GM12801 (cell line): ENCODE results near the gene FSTL3.

Source experiments
- TF ChIP-seq, protein P1 (sequence below): IDR thresholded peaks from one replicate; pipeline ENCODE4 v1.5.1; 2011; ENCODE audit warnings: control low read depth; ENCODE audit not compliant: insufficient read length; ENCODE audit errors: extremely low read depth

FSTL3 gene

DNA sequence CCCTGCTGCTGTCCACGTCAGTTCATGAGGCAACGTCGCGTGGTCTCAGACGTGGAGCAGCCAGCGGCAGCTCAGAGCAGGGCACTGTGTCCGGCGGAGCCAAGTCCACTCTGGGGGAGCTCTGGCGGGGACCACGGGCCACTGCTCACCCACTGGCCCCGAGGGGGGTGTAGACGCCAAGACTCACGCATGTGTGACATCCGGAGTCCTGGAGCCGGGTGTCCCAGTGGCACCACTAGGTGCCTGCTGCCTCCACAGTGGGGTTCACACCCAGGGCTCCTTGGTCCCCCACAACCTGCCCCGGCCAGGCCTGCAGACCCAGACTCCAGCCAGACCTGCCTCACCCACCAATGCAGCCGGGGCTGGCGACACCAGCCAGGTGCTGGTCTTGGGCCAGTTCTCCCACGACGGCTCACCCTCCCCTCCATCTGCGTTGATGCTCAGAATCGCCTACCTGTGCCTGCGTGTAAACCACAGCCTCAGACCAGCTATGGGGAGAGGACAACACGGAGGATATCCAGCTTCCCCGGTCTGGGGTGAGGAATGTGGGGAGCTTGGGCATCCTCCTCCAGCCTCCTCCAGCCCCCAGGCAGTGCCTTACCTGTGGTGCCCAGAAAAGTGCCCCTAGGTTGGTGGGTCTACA is 6.6 kb downstream of the FSTL3 start:
- TF ChIP-seq, protein P1, sequence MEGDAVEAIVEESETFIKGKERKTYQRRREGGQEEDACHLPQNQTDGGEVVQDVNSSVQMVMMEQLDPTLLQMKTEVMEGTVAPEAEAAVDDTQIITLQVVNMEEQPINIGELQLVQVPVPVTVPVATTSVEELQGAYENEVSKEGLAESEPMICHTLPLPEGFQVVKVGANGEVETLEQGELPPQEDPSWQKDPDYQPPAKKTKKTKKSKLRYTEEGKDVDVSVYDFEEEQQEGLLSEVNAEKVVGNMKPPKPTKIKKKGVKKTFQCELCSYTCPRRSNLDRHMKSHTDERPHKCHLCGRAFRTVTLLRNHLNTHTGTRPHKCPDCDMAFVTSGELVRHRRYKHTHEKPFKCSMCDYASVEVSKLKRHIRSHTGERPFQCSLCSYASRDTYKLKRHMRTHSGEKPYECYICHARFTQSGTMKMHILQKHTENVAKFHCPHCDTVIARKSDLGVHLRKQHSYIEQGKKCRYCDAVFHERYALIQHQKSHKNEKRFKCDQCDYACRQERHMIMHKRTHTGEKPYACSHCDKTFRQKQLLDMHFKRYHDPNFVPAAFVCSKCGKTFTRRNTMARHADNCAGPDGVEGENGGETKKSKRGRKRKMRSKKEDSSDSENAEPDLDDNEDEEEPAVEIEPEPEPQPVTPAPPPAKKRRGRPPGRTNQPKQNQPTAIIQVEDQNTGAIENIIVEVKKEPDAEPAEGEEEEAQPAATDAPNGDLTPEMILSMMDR, result no peak

- TF ChIP-seq, protein P1, result no peak
These were observed 9.3 kb downstream of the FSTL3 start for GRCh38 chr19:685454-685931.

GRCh38 chr19:686589-687297 is 10.6 kb downstream of the FSTL3 start:
- TF ChIP-seq, protein P1, result no peak

DNA sequence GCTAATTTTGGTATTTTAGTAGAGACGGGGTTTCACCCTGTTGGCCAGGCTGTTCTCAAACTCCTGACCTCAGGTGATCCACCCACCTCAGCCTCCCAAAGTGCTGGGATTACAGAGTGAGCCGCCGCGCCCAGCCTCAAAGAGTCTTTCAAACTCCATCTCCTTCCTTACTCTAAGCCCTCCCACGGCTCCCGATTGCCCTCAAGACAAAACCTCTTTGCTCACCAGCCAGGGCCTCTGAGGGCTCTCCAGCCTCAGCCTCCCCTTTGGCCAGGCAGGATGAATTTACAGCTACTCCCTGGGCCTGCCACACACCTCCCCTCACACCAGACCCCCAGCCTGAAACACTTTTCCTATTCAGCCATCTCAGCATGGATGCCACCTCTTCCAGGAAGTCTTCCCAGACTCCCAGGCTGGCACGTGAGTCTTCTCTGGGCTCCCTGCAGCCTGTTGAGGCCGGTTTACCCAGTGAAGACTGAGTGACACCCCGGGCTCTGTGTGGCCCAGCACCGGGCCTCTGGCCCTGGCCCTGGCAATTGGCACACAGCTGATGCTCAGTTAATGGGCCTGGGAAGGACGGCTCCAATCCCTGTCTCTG is 11.5 kb downstream of the FSTL3 start:
- TF ChIP-seq, protein P1, result no peak

DNA sequence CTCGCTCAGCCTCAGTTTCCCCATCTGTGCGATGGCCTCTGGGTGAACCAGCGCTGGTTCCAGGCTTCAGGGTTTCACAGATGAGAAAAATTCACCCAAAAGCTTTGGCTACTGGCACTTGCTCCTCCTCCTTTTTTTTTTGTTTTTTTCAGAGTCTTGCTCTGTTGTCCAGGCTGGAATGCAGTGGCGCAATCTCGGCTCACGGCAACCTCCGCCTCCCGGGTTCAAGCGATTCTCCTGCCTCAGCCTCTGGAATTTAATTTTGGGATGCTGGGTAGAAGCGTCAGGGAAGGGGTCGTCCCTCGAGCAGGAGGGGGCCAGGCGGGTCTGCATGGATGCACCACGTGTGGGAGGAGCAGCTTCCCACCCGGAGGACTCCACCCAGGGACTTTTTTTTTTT is 12.0 kb downstream of the FSTL3 start:
- TF ChIP-seq, protein P1, result no peak

GRCh38 chr19:688992-689391 is 12.8 kb downstream of the FSTL3 start:
- TF ChIP-seq, protein P1, result no peak

GRCh38 chr19:690203-690602 is 14.0 kb downstream of the FSTL3 start:
- TF ChIP-seq, protein P1, result no peak
